ENCODE data around the gene AP1S1. TPM values are rescaled to one million over a fixed set of nuclear protein-coding genes. Genes with fewer than 3 reads are reported as not detected.

Gene AP1S1
- total RNA-seq, 1 donor from 2014 or later = 181 TPM

DNA sequence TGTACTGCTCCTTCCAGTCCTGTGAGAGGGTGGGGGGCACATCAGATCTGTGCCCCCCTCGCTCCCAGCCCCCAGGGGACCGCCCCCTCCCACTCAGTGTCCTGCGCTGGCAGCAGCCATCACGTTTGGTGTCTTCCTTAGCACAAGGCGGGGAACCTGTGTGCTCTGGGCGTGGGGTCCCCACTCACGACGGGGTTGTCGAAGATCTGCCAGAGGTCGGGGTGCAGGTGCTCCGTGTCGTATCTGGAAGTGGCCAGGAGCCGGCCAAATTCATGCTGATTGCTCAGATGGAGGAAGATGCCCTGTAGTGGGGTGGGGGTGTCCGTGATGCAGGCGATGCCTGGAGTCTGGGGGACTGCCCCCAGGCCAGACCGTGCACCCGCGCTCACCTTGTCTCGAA, 55.9 kb downstream of the AP1S1 start:
- H3K4me2 ChIP-seq (ENCODE audit: low read length) = no peak overlapping the region
- TF ChIP-seq, protein P1, sequence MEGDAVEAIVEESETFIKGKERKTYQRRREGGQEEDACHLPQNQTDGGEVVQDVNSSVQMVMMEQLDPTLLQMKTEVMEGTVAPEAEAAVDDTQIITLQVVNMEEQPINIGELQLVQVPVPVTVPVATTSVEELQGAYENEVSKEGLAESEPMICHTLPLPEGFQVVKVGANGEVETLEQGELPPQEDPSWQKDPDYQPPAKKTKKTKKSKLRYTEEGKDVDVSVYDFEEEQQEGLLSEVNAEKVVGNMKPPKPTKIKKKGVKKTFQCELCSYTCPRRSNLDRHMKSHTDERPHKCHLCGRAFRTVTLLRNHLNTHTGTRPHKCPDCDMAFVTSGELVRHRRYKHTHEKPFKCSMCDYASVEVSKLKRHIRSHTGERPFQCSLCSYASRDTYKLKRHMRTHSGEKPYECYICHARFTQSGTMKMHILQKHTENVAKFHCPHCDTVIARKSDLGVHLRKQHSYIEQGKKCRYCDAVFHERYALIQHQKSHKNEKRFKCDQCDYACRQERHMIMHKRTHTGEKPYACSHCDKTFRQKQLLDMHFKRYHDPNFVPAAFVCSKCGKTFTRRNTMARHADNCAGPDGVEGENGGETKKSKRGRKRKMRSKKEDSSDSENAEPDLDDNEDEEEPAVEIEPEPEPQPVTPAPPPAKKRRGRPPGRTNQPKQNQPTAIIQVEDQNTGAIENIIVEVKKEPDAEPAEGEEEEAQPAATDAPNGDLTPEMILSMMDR (IDR thresholded peaks at IDR 0.05; ENCODE audit: insufficient read depth, low read depth, low read length) = no peak
- TF ChIP-seq EZH2 (IDR thresholded peaks at IDR 0.05; ENCODE audit: insufficient read depth, low read length) = no peak
- H3K4me3 Mint-ChIP-seq (ENCODE audit: unreplicated experiment) = no peak overlapping the region
- peaks cover 31% of the 10 kb centered on the region for H4K20me1 ChIP-seq (ENCODE audit: insufficient read depth, low read length)
- no peak overlapping the region for H3K27ac Mint-ChIP-seq (ENCODE audit: unreplicated experiment)
- DNase-seq (ENCODE audit: low read depth) (no peak), FAIRE-seq (no peak)
- H3K4me3 ChIP-seq (ENCODE audit: insufficient read depth, low read depth, low read length) = no peak overlapping the region
- H3K27me3 ChIP-seq (ENCODE audit: insufficient read depth, low read length) = no peaks in the 10 kb centered on the region
- H3K9me3 Mint-ChIP-seq (ENCODE audit: unreplicated experiment) = no peaks in the 10 kb centered on the region
- no peaks in the 10 kb centered on the region for H3K9me3 ChIP-seq (ENCODE audit: insufficient read depth, low read depth, low read length)
- H3K4me1 ChIP-seq (ENCODE audit: insufficient read depth, low read length) = peaks cover under 1% of the 10 kb centered on the region
- H3K27ac ChIP-seq (ENCODE audit: low read depth, low read length) = no peak overlapping the region
- H3K9ac ChIP-seq (ENCODE audit: low read length) = no peak overlapping the region
- peaks cover 5% of the 10 kb centered on the region for H3K79me2 ChIP-seq (ENCODE audit: insufficient read depth, low read length)
- peaks cover 6% of the 10 kb centered on the region for H3K36me3 ChIP-seq (ENCODE audit: insufficient read depth, low read length)
- no peaks in the 10 kb centered on the region for H3K4me1 Mint-ChIP-seq (ENCODE audit: low read depth, unreplicated experiment)
- H3K27me3 Mint-ChIP-seq (ENCODE audit: low read depth, unreplicated experiment) = no peaks in the 10 kb centered on the region
- peaks cover 13% of the 10 kb centered on the region for H3K36me3 Mint-ChIP-seq (ENCODE audit: low read depth, unreplicated experiment)
- no peak overlapping the region for H2AFZ ChIP-seq (ENCODE audit: low read depth, low read length)

Small RNAs within 50 kb of the gene (microRNA-seq; reads per million reads assigned to microRNA genes)
- gene MIR4653 = not detected

Other genes with a start within 250 kb of the AP1S1 start
- gene MUC3A, start 204.9 kb upstream of the AP1S1 start, total RNA-seq = 0.61 TPM in 1 of 2 replicates, not detected in the other
- 2.5 and 2.8 TPM in 2 replicates for gene MUC12, start 184.9 kb upstream of the AP1S1 start, total RNA-seq
- not detected in 2 replicates for gene MUC17, start 134.4 kb upstream of the AP1S1 start, total RNA-seq
- 24.2 and 24.4 TPM in 2 replicates for gene TRIM56, start 69.0 kb upstream of the AP1S1 start, total RNA-seq
- gene SERPINE1, start 27.4 kb upstream of the AP1S1 start, total RNA-seq = 1,303 and 1,496 TPM in 2 replicates
- 40.5 and 51.8 TPM in 2 replicates for gene VGF, start 11.1 kb downstream of the AP1S1 start, total RNA-seq
- 0.16 TPM in 1 of 2 replicates, not detected in the other for gene NAT16, start 25.8 kb downstream of the AP1S1 start, total RNA-seq
- gene MOGAT3, start 46.6 kb downstream of the AP1S1 start, total RNA-seq = not detected in 2 replicates
- 161 and 164 TPM in 2 replicates for gene PLOD3, start 63.1 kb downstream of the AP1S1 start, total RNA-seq
- 107 and 115 TPM in 2 replicates for gene ZNHIT1, start 63.7 kb downstream of the AP1S1 start, total RNA-seq
- gene CLDN15, start 83.3 kb downstream of the AP1S1 start, total RNA-seq = 8.7 and 10.0 TPM in 2 replicates
- gene FIS1, start 90.6 kb downstream of the AP1S1 start, total RNA-seq = 134 and 140 TPM in 2 replicates
- gene IFT22, start 167.3 kb downstream of the AP1S1 start, total RNA-seq = 20.9 and 23.5 TPM in 2 replicates
- gene COL26A1, start 208.4 kb downstream of the AP1S1 start, total RNA-seq = 6.8 and 7.1 TPM in 2 replicates